Spinal cord (tissue), 10 donors: ENCODE measurements around the gene CFAP92. TPM values are rescaled to one million over a fixed set of nuclear protein-coding genes. Genes with fewer than 3 reads are reported as not detected.
A peak's percentile ranks its signal among the peaks of the same experiment; 100 is the strongest.

Experiments used
- DNase-seq, 6 donors: peaks; one replicate each; pipeline versions ENCODE4 v3.0.0 to v3.0.0-alpha.2; 2013 to 2015; ENCODE audit warnings: low spot score in 6 of 6, low read depth in 4 of 6
- H3K27ac ChIP-seq: one replicate; pipeline ENCODE4 v1.5.1; 2013; ENCODE audit warnings: low read depth, low read length, control low read depth
- H3K27me3 ChIP-seq: one replicate; pipeline ENCODE4 v1.6.1; 2013; ENCODE audit warnings: low read length; ENCODE audit not compliant: control insufficient read depth, insufficient read depth
- H3K36me3 ChIP-seq: one replicate; pipeline ENCODE4 v1.6.1; 2013; ENCODE audit warnings: low read length; ENCODE audit not compliant: control insufficient read depth, insufficient read depth
- H3K4me1 ChIP-seq: one replicate; pipeline ENCODE4 v1.6.1; 2013; ENCODE audit warnings: low read length; ENCODE audit not compliant: control insufficient read depth, insufficient read depth
- H3K4me3 ChIP-seq: one replicate; pipeline ENCODE4 v1.5.1; 2013; ENCODE audit warnings: low read depth, low read length, control low read depth
- H3K9me3 ChIP-seq: one replicate; pipeline ENCODE4 v1.6.1; 2013; ENCODE audit warnings: low read length; ENCODE audit not compliant: control insufficient read depth, insufficient read depth
- WGBS: methylation state at CpG from one replicate; pipeline ENCODE4 v1.1.5; 2013; ENCODE audit warnings: missing lambda C conversion rate; ENCODE audit not compliant: insufficient coverage; 5-methylcytosine and 5-hydroxymethylcytosine counted together
- polyA plus RNA-seq, 2 donors: library from polyadenylated mRNA; unstranded; fragments of 120-200 nt; gene quantifications; one replicate each; pipeline ENCODE4 v1.2.1, GENCODE V29; 2013; ENCODE audit not compliant: insufficient read length in 2 of 2
- total RNA-seq, 2 donors: library from RNA; depleted of rRNA in 1 of 2; stranded (reverse); fragments of 120-200 nt in 1 of 2; fragments of >200 nt in 1 of 2; gene quantifications; one replicate each; pipeline versions ENCODE4 v1.2.3 to v1.2.4, GENCODE V29; 2013 to 2014
- donor health status: healthy.

The CFAP92 gene
- total and polyA plus RNA-seq, 4 donors = 1.1 to 4.5 (median 3.7) TPM

DNA sequence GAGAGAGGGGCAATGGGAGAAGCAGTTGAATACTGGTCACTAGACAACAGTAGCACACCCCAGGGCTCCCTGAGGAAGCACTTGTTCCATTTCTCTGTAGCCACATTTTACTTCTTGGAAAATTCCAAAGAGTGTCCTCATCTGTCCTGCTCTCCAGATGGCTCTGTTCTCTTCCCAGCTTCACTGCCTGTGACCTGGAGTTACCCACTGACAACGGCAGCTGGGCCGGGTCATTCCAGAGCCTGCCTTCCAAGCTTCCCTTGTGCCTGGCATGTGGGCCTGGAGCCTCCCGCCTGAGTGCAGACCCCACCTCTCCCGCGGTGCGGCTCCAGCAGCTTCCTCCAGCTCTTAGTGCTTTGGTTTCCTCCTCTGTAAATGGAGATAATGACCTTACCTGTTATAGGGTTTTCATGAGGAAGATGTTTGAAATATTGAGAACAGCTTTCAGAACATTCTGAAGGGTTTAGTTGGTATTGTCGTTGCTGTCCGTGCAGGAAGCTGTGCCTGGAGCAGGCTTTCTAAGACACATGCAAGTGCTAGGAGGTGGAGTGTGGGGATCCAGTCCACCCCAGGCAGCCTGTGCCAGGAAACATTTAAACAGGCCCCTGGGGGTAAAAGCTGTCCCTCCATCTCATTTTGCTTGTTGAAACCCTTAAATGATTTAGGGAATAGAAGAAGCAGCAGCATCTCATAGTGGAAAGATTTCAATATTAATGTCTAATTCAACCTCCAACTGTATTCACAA, 32.0 kb upstream of the CFAP92 start:
- WGBS = 61% methylated on average over 5 of the region's 8 CpGs
- H3K36me3 ChIP-seq = peaks cover 3% of the 10 kb centered on the region
- H3K27ac ChIP-seq = no peak overlapping the region
- H3K4me3 ChIP-seq = no peak overlapping the region
- no peaks in the 10 kb centered on the region for H3K27me3 ChIP-seq
- no peak for DNase-seq
- peaks cover 24% of the 10 kb centered on the region for H3K4me1 ChIP-seq
- H3K9me3 ChIP-seq = no peaks in the 10 kb centered on the region

DNA sequence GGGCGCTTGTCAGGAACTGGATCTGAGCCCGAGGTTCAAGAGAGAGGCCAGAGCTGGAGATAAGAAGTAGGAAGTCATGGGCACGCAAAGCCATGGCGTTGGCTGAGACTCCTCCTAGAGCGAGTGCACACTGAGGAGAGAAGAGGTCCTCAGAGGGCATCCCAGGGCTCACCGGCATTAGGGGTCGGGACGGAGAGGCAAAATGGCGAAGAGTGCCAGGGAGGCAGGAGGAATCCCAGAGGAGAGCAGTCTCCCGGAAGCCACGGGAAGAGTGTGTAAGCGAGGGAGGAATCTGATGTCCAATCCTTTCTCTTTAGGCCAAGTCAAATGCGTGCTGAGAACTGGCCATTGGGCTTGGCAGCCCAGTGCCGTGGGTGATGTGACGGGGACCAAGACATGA, 31.2 kb upstream of the CFAP92 start:
- Histone ChIP-seq H3K27me3 (no peaks in the 10 kb centered on the region), H3K36me3 (no peaks in the 10 kb centered on the region), H3K4me1 (peaks cover 28% of the 10 kb centered on the region), H3K9me3 (no peaks in the 10 kb centered on the region), H3K27ac (no peak overlapping the region), H3K4me3 (no peak overlapping the region)
- 96% methylated on average over 15 of the region's 15 CpGs for WGBS
- DNase-seq = no peak

DNA sequence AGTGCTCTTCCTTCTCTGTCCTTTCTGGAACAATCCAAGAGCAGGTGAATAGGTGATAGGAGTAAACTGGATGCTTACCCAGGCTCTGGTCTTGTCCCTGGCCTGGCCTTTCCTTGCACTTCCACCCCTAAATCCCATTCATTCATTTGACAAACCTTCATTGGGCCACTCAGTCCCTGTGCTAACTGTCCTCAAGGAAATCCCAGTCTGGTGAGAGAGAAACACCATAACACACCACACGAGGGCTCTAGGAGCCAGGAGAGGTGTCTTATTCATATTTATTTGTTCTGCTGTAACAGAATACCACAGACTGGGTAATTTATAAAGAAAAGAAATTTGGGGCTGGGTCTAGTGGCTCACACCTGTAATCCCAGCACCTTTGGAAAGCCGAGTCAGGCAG, 30.0 kb upstream of the CFAP92 start:
- no peaks in the 10 kb centered on the region for H3K9me3 ChIP-seq
- H3K36me3 ChIP-seq = no peaks in the 10 kb centered on the region
- no peak overlapping the region for H3K4me3 ChIP-seq
- H3K4me1 ChIP-seq = peaks cover 28% of the 10 kb centered on the region
- H3K27ac ChIP-seq = no peak overlapping the region
- no CpG with 5 or more reads among the region's 2 CpGs for WGBS
- DNase-seq = no peak
- H3K27me3 ChIP-seq = no peaks in the 10 kb centered on the region

DNA sequence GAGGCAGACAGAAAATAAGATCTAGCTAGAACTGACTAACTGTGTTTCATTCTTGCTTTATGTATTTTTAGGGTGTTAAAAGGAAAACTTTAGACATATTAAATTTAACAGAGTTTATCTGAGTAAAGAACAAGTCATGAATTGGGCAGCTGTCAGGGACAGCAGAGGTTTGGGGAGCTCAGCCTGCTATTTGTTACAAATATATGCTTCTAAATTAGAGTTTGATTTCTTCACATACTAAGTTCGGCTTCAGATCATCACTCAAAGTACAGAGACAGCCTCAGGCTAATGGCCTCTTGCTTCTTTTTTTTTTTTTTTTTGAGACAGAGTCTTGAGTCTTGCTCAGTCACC, 29.1 kb upstream of the CFAP92 start:
- H3K27ac ChIP-seq = no peak overlapping the region
- no peak overlapping the region for H3K4me3 ChIP-seq
- H3K36me3 ChIP-seq = no peaks in the 10 kb centered on the region
- no peaks in the 10 kb centered on the region for H3K9me3 ChIP-seq
- peaks cover 28% of the 10 kb centered on the region for H3K4me1 ChIP-seq
- DNase-seq = no peak
- no peaks in the 10 kb centered on the region for H3K27me3 ChIP-seq
- WGBS = 100% methylated on average over 1 of the region's 1 CpG

DNA sequence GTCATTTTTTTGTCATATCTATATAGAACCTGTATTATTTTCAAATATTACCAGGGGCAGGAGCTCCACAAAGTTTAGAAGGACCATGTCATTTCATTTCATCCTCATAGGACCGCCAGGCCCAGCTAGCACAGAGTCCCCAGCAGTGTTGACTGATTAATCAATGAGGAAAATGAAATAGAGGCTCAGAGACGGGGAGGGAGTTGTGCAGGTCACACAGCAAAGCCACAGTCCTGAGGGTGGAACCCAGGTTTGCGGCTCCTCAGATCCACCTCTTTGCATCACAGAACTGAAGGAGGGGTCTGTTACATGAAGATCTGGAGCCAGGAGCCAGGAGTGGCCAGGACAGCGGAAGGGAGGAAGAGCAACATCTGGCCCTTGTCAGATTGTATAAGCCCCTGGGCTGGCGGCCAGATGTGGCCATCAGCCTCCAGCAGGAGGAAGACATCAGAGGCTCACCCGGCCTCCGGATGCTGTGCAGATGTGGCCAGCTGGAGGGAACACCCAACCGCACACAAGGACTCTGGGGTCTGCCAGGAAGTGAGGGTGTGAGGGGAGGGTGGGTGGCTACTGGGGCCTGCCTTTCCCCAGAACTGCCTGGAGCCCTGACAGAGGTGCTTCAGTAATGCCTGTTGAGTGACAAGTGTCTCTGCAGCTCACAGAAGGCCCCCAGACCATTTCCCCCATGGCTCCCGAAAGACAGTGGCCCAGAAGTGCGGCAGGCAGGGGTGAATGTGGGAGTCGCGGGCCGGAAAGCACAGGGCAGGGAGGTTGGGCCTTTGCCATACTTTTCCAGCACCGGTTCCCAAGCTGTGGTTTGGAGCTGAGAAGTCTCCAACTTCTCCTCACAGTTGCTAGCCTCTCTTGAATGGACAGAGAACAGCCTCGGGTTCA, 28.5 kb upstream of the CFAP92 start:
- 78% methylated on average over 8 of the region's 15 CpGs for WGBS
- DNase-seq = no peak
- Histone ChIP-seq H3K27me3 (no peaks in the 10 kb centered on the region), H3K27ac (no peak overlapping the region), H3K4me3 (no peak overlapping the region), H3K9me3 (no peaks in the 10 kb centered on the region), H3K36me3 (peaks cover under 1% of the 10 kb centered on the region), H3K4me1 (peaks cover 25% of the 10 kb centered on the region)

DNA sequence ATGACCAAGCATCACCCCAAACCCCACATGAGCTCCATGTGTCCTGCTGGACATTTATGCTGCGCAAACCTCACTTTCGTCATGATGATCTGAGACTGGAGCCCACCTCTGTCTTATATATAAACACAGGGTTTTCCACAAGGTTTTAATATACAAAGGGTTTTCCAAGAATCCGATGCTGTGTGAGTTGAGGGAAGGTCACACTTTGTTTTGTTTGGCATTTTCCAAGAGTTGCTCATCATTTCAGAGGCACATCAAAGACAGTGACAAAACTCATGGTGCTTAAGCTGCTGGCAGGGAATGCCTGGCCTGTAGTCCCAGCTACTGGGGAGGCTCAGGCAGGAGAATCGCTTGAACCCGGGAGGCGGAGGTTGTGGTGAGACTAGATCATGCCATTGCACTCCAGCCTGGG, 27.3 kb upstream of the CFAP92 start:
- DNase-seq = peak in 1 of 6 donors; percentile 40
- WGBS = no CpG with 5 or more reads among the region's 6 CpGs
- H3K36me3 ChIP-seq = peaks cover 2% of the 10 kb centered on the region
- no peaks in the 10 kb centered on the region for H3K9me3 ChIP-seq
- peak overlapping the region; percentile 7 for H3K27ac ChIP-seq
- no peak overlapping the region for H3K4me3 ChIP-seq
- peaks cover 27% of the 10 kb centered on the region for H3K4me1 ChIP-seq
- no peaks in the 10 kb centered on the region for H3K27me3 ChIP-seq

DNA sequence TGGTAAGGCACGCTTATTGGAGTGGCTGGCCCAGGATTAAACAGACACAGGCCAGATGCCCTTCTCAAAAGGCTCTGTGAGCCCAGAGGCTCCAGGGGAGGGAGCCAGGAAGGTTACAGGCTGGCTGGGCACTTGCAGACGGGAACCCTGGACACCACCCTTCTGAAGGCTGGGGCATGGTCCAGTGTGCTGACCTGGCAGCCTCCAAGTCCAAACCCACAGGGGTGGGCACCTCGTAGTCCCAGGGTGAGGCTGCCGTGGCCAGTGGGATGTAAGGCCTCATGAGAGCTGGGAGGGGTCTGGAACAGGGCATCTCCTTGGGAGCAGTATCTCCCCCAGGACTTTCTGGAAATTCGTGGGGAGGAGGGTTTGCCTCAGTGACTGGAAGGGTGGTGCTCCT, 26.8 kb upstream of the CFAP92 start:
- Histone ChIP-seq H3K4me3 (no peak overlapping the region), H3K4me1 (peaks cover 27% of the 10 kb centered on the region), H3K36me3 (peaks cover 5% of the 10 kb centered on the region), H3K9me3 (no peaks in the 10 kb centered on the region), H3K27me3 (no peaks in the 10 kb centered on the region), H3K27ac (peak overlapping the region; percentile 7)
- WGBS = 76% methylated on average over 5 of the region's 5 CpGs
- no peak for DNase-seq

DNA sequence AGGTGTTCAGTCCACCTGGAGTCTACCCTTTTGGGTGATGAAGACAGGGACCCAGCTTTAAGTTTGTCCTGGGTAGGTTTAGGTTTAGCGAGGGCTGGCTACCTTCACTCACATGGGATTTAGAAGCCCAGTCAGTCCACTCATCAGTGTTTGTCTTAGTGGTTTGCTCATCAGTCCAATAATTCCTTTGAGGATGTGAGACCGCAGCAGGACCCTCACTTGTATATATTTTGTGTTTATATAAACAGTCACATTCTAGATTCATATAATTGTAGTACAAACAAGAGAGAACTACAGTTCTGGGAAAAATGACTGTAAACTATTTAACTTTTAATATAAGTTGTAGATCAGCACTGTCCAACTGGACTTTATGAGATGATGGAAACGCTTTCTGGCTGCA, 25.4 kb upstream of the CFAP92 start:
- Histone ChIP-seq H3K4me3 (no peak overlapping the region), H3K27me3 (no peaks in the 10 kb centered on the region), H3K9me3 (no peaks in the 10 kb centered on the region), H3K36me3 (peaks cover 9% of the 10 kb centered on the region), H3K27ac (no peak overlapping the region), H3K4me1 (peaks cover 39% of the 10 kb centered on the region)
- WGBS = no CpG with 5 or more reads among the region's 3 CpGs
- no peak for DNase-seq

DNA sequence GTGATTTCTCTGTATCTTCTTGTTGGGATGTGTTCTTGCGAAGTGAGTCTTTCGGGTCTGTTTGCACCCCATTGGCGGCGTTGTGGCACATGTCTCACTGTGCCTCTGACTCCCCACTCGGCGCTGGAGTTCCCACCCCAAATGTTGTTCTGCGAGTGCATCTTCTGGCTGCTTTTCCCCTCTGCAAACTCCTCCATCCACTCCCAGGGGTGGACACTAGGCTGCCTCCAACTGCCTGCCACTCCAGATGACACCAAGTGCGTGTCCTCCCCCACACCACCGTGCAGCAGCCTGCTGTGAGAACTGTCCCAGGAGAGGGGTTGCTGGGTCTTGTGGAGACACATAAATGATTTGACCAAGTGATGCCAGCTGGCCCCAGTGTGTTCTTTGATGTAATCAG, 24.9 kb upstream of the CFAP92 start:
- Histone ChIP-seq H3K4me3 (no peak overlapping the region), H3K4me1 (peaks cover 44% of the 10 kb centered on the region), H3K36me3 (peaks cover 9% of the 10 kb centered on the region), H3K9me3 (no peaks in the 10 kb centered on the region), H3K27me3 (no peaks in the 10 kb centered on the region), H3K27ac (no peak overlapping the region)
- DNase-seq = no peak
- 93% methylated on average over 7 of the region's 9 CpGs for WGBS

DNA sequence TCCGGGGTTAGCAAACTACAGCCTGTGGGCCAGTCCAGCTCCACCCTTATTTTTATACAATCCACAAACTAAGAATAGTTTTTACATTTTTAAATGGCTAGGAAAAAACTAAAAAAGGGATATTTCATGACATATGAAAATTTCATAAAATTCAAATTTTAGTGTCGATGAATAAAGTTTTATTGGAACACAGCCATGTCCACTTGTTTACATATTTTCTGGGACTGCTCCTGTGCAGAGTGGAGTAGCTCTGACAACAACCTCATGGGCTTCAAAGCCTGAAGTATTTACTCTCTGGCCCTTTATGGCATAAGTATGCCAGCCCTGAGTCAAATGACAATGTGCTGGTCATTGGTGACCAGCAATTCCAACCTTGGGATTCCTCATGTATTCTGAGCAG, 24.4 kb upstream of the CFAP92 start:
- Histone ChIP-seq H3K27ac (no peak overlapping the region), H3K4me3 (no peak overlapping the region), H3K9me3 (no peaks in the 10 kb centered on the region), H3K36me3 (peaks cover 9% of the 10 kb centered on the region), H3K4me1 (peaks cover 47% of the 10 kb centered on the region), H3K27me3 (no peaks in the 10 kb centered on the region)
- DNase-seq = no peak
- no CpG with 5 or more reads among the region's 2 CpGs for WGBS
